COR-L47 (cell line): Measurements from ENCODE around the gene CAPRIN1.

ENCODE experiments used
- DNase-seq: peaks from one replicate; lab custom pipeline; 2025; lab: John Stamatoyannopoulos, UW

The CAPRIN1 gene, protein sequence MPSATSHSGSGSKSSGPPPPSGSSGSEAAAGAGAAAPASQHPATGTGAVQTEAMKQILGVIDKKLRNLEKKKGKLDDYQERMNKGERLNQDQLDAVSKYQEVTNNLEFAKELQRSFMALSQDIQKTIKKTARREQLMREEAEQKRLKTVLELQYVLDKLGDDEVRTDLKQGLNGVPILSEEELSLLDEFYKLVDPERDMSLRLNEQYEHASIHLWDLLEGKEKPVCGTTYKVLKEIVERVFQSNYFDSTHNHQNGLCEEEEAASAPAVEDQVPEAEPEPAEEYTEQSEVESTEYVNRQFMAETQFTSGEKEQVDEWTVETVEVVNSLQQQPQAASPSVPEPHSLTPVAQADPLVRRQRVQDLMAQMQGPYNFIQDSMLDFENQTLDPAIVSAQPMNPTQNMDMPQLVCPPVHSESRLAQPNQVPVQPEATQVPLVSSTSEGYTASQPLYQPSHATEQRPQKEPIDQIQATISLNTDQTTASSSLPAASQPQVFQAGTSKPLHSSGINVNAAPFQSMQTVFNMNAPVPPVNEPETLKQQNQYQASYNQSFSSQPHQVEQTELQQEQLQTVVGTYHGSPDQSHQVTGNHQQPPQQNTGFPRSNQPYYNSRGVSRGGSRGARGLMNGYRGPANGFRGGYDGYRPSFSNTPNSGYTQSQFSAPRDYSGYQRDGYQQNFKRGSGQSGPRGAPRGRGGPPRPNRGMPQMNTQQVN

DNA sequence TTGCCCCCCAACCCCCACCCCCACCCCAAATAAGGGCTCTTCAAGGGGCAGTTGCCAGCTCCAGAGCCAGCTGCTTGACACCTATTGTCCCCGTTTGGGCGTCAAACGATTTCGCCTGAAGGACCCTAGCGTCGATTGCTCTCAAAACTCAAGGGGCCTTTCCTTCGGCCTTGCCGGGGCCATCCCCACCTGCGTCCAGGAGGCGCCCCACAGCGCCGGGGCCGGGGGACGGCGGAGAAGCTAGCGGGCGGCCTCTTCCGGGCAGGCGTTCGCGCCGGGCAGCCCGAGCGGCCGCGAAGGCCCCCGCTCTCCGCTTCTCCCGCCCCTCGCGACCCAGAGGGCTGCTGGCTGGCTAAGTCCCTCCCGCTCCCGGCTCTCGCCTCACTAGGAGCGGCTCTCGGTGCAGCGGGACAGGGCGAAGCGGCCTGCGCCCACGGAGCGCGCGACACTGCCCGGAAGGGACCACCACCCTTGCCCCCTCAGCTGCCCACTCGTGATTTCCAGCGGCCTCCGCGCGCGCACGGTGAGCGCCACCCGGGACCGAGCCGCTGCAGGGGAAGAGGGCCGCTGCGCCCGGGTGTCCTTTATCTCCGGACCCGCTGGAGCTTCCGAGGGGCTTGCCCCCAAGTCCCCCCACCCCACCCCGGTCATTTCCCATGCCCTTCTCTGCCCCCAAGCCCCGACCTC lies at the start of gene CAPRIN1:
CAPRIN1 (plus strand) TSS at position 383 of the 687 bp plus-strand sequence. CDS start 690 bp downstream, outside the sequence.
- peak; percentile 89 for DNase-seq

GRCh38 chr11:34002420-34002819 lies 49.1 kb upstream of the CAPRIN1 start:
- DNase-seq = no peak

DNA sequence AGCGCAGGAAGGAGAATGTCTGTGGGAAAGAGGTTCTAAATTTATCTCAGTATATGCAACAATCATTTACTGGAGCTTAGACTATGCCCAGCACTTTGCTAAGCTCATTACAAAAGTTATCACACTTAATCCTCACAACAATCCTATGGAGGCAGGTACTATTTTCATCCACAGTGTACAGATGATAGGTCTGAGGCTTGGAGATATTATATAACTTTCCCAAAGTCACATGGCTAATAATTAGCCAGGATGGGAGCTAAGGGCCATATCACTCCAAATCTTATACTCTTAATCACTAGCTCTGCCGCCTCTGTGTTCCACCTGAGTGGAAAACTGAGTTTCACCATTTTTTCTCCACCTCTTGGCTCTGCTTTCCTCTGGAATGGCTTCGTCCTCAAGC lies 47.3 kb upstream of the CAPRIN1 start:
- no peak for DNase-seq

DNA sequence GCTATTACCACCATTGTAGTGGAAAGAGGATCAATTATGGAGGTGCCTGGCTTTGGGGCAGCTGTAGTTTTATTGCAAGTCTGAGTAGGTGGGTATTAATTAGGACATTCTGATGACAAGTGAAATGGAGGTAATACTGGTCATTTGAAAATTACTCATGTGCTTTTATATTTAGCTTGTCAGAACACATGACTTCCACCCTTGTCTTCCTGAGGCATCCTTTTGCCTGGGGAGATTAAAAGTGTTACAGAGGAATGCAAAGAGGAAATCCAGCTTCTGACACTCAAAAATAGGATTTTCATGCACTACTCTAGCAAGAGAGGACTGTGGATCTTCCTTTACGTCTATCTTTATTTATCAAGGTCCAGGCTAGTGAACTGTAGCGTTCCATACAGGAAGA lies 44.7 kb upstream of the CAPRIN1 start:
- no peak for DNase-seq

- DNase-seq = no peak
These were observed 38.8 kb upstream of the CAPRIN1 start for GRCh38 chr11:34012734-34013133.

DNA sequence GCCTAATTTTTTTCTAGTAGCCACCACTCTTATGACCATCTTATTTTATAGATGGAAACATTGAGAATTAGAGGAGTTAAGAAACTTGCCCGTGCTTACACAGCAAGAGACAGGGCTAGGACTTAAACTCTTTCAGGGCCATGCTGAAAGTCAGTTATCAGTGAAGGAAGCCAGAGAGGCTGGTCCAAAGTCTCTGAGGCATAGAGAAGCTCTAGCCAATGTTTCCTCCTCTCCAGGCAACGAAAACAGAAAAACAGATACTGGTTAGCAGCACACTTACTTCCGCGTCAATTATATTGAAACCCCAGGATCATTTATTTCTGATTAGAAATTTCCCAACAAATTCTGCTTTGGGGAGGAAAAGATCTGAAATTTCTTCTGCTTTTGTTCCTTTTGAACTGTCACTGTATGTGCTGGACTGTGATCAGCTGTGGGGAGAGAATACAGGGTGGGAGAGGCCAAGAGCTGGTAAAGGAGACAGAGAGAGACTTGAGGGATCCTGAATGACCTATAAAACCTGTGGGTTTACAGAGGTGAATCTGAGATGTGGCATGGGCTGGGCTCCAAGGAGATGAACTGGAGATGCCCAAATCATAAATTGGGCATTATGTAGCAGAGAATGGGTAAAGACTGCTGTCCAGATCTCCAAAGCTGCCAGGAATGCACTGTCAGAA lies 37.5 kb upstream of the CAPRIN1 start:
- no peak for DNase-seq

- DNase-seq = no peak
These were observed 29.4 kb upstream of the CAPRIN1 start for GRCh38 chr11:34021977-34022735.

GRCh38 chr11:34026432-34026831 lies 25.1 kb upstream of the CAPRIN1 start:
- DNase-seq = no peak

DNA sequence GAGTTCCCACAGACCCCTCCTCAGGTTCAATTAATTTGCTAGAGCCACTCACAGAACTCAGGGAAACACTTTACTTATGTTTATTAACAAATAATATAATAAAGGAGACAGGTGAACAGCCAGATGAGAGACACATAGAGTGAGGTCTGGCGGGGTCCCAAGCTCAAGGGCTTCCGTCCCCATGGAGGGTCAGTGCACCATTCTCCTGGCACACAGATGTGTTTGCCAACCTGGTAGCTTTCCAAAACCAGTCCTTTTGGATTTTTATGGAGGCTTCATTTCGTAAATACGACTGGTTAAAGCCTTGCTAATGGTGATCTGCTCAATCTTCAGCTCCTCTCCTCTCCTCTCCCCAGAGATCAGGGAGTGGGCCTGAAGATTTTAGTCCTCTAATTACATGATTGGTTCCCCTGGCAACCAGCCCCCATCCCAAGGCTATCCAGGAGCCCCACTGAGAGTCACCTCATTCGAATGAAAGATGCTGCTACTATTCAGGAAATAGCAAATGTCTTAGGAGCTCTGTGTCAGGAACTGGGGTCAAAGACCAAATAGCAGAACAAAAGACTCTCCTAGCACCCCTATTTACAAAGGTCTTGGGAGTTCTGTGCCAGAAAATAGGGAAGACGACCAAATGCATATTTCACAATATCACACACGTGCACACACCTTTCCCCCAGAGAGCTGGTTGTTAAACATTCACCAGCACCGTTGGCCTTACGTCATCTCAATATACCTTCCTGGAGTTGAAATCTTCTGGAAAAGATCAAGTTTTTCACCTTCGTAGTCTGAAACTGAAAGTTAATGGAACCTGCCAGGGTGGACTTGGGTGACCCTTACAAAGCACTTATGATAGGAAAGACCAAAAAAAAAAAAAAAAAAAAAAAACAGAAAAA lies 23.8 kb upstream of the CAPRIN1 start:
- DNase-seq = peak; percentile 6

DNA sequence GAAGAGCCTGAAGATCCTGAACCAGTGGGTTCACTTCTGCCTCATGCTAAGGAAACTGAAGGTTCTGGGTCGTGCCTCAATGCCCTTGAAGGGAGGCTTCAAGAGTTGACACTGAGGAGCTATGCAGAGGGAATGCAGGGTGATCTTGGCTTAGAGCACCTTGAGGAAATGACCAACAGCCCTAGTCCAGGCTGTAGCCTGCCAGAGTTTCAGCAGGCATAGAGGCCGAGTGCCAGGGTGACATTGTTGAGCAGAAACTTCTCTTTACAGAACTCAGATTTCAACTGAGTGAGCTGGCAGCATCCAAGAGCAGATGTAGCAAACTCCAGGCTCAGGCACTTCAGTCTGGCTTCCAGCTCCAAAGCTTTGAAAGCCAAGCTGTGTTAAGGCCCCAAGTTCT lies 23.1 kb upstream of the CAPRIN1 start:
- no peak for DNase-seq

GRCh38 chr11:34029176-34029575 lies 22.4 kb upstream of the CAPRIN1 start:
- no peak for DNase-seq

DNA sequence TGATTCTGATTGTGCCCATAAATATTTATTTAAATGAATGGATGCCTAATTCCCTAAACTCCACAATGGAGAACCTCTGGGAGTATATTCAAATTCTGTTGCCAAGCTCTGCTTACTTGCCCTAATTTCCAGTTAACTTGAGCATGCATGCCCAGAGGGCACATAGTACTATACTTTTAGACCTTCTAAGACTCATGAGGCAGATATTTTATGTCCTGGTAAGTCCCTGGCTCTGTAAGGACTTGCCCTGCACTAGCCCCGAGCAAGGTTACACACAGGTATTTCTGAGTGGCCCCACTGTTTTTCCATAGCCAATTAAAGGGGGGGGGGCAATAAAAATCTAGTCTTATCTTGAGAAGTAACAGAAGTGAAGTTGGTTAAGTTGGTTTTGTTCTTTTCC lies 21.1 kb upstream of the CAPRIN1 start:
- no peak for DNase-seq

- no peak for DNase-seq
These were observed 18.1 kb upstream of the CAPRIN1 start for GRCh38 chr11:34033399-34033798.

- no peak for DNase-seq
These were observed 17.5 kb upstream of the CAPRIN1 start for GRCh38 chr11:34034053-34034452.

DNA sequence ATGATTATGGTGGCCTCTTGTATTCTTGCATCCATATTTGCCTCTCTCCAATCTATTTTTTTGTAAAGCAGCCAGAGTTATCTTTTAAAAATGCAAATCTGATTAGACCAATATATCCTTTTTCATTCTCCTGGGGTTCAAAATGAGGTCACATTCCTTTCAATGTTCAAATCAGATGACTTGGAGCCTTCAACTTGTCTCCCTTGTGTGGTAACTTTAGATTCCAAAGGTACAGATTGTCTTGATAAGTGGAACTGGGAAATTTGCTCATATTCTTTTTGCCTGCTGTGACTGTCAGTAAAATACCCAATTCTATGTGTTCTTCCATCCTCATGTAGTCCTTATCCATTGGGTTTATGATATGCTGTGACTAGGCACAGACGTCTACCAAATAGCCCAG lies 15.1 kb upstream of the CAPRIN1 start:
- no peak for DNase-seq

GRCh38 chr11:34037016-34037415 lies 14.5 kb upstream of the CAPRIN1 start:
- DNase-seq = no peak

- no peak for DNase-seq
These were observed 11.0 kb upstream of the CAPRIN1 start for GRCh38 chr11:34040571-34040970.

DNA sequence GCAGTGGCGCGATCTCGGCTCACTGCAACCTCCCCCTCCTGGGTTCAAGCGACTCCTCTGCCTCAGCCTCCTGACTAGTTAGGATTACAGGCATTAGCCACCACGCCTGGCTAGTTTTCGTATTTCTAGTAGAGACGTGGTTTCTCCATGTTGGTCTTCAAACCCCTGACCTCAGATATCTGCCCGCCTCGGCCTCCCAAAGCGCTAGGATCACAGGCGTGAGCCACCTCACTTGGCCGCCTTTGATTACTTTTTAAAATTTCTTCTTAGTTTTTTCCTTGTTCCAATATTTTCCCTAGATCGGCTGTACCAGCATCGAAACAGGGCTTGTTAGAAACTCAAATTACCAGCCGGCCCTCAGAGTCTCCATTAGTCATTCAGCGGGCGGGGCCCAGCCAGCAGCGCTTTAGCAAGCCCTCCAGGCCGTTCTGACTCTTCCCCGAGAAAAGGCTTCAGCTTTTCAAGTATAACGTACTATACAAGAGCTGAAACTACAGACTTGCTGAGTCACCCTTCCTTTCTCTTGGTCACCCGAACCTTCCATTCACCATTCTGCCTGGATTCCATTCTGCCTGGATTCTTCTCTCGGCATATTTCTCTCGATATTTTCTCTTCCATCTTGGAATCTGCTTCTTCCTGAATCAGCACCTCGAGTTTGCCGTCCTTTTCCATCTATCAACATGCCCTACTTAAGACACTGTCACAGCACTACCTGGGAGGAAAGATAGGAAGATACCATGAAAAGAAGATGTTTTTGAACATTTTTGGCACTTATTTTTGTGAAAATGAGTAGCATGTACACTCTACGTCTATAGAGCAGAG lies 6.7 kb upstream of the CAPRIN1 start:
- DNase-seq = no peak

GRCh38 chr11:34049028-34049427 lies 2.5 kb upstream of the CAPRIN1 start:
- no peak for DNase-seq
